ENCODE measurements around the gene CCL18.

DNA sequence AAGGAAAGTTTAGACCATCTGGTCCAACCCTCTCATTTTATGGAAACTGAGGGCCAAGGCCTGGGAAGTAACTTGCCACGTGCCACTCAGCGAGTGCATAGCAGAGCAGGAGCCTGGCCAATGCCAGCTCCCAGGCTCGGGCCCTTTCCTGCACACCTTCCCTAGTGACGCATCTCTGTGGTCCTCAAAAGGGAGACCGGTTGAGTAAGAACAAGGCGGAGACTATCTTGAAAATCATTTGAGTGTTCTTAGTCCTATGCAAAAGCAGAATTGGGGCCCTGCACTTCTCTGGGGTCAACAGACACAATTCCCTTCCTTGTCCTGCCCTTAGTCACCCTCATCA lies 42.4 kb downstream of the CCL18 start:
- TF ChIP-seq, protein P1, sequence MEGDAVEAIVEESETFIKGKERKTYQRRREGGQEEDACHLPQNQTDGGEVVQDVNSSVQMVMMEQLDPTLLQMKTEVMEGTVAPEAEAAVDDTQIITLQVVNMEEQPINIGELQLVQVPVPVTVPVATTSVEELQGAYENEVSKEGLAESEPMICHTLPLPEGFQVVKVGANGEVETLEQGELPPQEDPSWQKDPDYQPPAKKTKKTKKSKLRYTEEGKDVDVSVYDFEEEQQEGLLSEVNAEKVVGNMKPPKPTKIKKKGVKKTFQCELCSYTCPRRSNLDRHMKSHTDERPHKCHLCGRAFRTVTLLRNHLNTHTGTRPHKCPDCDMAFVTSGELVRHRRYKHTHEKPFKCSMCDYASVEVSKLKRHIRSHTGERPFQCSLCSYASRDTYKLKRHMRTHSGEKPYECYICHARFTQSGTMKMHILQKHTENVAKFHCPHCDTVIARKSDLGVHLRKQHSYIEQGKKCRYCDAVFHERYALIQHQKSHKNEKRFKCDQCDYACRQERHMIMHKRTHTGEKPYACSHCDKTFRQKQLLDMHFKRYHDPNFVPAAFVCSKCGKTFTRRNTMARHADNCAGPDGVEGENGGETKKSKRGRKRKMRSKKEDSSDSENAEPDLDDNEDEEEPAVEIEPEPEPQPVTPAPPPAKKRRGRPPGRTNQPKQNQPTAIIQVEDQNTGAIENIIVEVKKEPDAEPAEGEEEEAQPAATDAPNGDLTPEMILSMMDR (IDR thresholded peaks at IDR 0.05; ENCODE audit: extremely low read depth in 1 of 2, insufficient read depth in 1 of 2, low read depth in 1 of 2, low read length in 2 of 2): no peak
- no peak for TF ChIP-seq EZH2 (IDR thresholded peaks at IDR 0.05; ENCODE audit: borderline replicate concordance, low read depth, low read length, severe bottlenecking)
- TF ChIP-seq MYC (IDR thresholded peaks at IDR 0.05; ENCODE audit: low read depth, low read length): no peak
- TF ChIP-seq POLR2A (IDR thresholded peaks at IDR 0.05; ENCODE audit: low read depth, low read length): no peak
- TF ChIP-seq FOS (IDR thresholded peaks at IDR 0.05; ENCODE audit: borderline replicate concordance, insufficient read depth, low read length): no peak
- TF ChIP-seq POLR2AphosphoS5 (IDR thresholded peaks at IDR 0.05; ENCODE audit: insufficient read depth, low read depth, low read length): no peak
- no peak for TF ChIP-seq JUN (IDR thresholded peaks at IDR 0.05; ENCODE audit: borderline replicate concordance, insufficient read depth, insufficient read length, low read depth)
- no peak for TF ChIP-seq GATA2 (IDR thresholded peaks at IDR 0.05; ENCODE audit: insufficient read depth, insufficient read length, low read depth, low read length)
- TF ChIP-seq, protein P2, sequence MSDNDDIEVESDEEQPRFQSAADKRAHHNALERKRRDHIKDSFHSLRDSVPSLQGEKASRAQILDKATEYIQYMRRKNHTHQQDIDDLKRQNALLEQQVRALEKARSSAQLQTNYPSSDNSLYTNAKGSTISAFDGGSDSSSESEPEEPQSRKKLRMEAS (IDR thresholded peaks at IDR 0.05; ENCODE audit: insufficient read depth, insufficient read length): no peak
